CD4-positive, alpha-beta T cell treated with Interleukin-6 at 100 ng/mL for 8 hours (primary cell): ENCODE data around the gene TAF4.

Experiments
- DNase-seq: peaks from one replicate; pipeline ENCODE4 v3.0.0-alpha.2; 2020; ENCODE audit warnings: mixed read lengths, low spot score

Gene TAF4

GRCh38 chr20:61929971-61930666 lies 135.6 kb downstream of the TAF4 start:
- DNase-seq: no peak

DNA sequence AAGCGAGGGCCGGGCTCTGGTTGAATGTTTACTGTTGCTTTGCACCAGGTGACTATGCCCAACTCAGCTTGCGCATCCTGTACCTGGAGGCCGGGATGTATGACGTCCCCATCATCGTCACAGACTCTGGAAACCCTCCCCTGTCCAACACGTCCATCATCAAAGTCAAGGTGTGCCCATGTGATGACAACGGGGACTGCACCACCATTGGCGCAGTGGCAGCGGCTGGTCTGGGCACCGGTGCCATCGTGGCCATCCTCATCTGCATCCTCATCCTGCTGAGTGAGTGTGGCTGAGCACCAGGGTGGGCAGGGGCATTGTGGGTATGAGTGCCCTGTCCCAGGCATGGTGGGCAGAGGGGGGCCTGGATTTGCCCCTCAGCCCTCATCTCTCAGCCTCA lies 136.1 kb downstream of the TAF4 start:
- no peak for DNase-seq

- DNase-seq: no peak
Measured at GRCh38 chr20:61927826-61928541, 137.7 kb downstream of the TAF4 start.

DNA sequence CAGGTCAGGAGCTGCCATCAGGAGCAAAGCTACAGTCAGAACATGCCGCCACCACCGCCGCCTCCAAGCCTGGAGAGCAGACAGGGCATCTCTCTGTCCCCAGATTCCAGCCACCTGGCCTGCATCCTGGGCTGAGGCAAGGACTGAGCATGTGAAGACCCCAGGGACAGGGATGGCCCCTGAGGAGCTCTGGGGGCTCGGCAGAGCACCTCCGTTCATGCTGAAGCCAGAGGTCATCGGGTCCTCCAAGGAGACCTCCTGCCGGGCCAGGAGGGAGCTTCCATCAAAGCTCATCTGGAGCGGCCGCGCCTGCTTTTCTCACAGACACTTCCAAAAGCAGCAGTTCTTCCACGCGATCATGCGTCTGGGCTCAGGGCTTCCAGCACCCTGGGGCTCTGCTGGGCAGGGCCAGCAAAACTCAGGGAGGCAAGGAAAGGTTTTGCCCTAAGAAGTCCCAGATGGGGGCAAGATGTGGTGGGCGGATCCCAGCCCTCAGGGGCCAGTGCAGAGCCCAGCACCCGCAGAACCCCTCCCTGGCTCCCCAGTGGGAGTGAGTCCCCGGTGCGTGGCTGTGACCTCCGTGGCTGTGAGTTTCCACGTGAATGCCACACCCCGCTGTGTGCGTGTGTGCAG lies 138.4 kb downstream of the TAF4 start:
- no peak for DNase-seq

- DNase-seq: no peak
Measured at GRCh38 chr20:61926796-61927192, 138.9 kb downstream of the TAF4 start.

- DNase-seq: no peak
Measured at GRCh38 chr20:61926253-61926613, 139.4 kb downstream of the TAF4 start.

DNA sequence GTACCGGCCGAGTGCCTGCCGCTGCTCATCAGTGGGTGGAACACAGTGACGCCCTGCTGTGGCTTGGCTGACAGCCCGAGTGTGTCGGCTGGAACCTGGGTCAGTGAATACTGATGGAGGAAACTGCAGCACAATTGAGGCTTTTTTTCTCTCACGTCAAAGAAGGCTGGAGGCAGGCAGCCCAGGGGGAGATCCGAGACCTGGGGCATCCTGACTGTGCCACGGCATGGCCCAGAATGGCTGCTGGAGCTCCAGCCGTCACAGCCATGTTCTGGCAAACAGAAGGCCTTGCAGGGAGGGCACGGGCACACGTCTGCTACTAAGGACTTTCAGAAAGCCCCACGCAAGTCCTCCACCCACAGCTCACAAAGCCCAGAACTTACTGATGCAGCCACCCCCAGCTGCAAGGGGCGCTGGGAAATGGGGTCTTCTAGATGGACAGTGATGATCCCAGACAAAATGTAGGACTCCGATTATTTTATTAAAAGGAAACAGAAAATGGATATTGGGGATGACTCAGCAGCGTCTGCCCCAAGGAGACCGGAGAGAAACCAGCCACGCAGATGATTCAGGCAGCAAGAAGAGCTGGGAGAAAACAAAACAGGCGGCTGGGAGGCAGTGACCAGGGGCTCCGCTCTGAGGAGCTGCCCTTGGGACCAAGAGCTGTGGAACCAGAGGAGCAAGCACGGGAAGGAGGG lies 140.0 kb downstream of the TAF4 start:
- DNase-seq: no peak

- no peak for DNase-seq
Measured at GRCh38 chr20:61924858-61925554, 140.7 kb downstream of the TAF4 start.
